Neural cell (in vitro differentiated cells): ENCODE results near the gene ZBTB46. TPM values are rescaled to one million over a fixed set of nuclear protein-coding genes. Genes with fewer than 3 reads are reported as not detected.

Experiments
- H2AFZ ChIP-seq: fragments of 200-600, 300-800 bp; sonication (generic), shearing (Covaris generic); 2 replicates; pipeline ENCODE4 v1.6.0; 2014; ENCODE audit warnings: low read depth, mild to moderate bottlenecking, antibody characterized with exemption, low read length, moderate library complexity
- H3F3A ChIP-seq: fragments of 200-600 bp; shearing (Covaris generic); 2 replicates; pipeline ENCODE4 v1.6.1; 2016; ENCODE audit warnings: mild to moderate bottlenecking, moderate library complexity, mixed read lengths, antibody characterized with exemption, low read length; ENCODE audit not compliant: insufficient read depth, poor library complexity, severe bottlenecking
- H3K27ac ChIP-seq: fragments of 200-600, 300-800 bp; sonication (generic), shearing (Covaris generic); 2 replicates; pipeline ENCODE4 v1.5.1; 2014; ENCODE audit warnings: mild to moderate bottlenecking, low read length, moderate library complexity
- H3K27me3 ChIP-seq: fragments of 300-800, 200-600 bp; sonication (generic), shearing (Covaris generic); 2 replicates; pipeline ENCODE4 v1.6.0; 2014; ENCODE audit warnings: mild to moderate bottlenecking, low read depth, low read length, moderate library complexity; ENCODE audit not compliant: insufficient read depth
- H3K36me3 ChIP-seq: fragments of 300-800, 200-600 bp; sonication (generic), shearing (Covaris generic); 2 replicates; pipeline ENCODE4 v1.5.1; 2014; ENCODE audit warnings: mild to moderate bottlenecking, antibody characterized with exemption, low read length, moderate library complexity; ENCODE audit not compliant: insufficient read depth
- H3K4me2 ChIP-seq: fragments of 300-800, 200-600 bp; sonication (generic), shearing (Covaris generic); 2 replicates; pipeline ENCODE4 v1.6.0; 2014; ENCODE audit warnings: mild to moderate bottlenecking, low read length
- H3K4me3 ChIP-seq: fragments of 300-800, 200-600 bp; sonication (generic), shearing (Covaris generic); 2 replicates; pipeline ENCODE4 v1.5.1; 2014; ENCODE audit warnings: mild to moderate bottlenecking, low read length, moderate library complexity
- H3K79me2 ChIP-seq: fragments of 200-600 bp; shearing (Covaris generic); replicated peaks from 2 replicates; pipeline ENCODE4 v1.6.0; 2014; ENCODE audit warnings: mild to moderate bottlenecking, low read length, moderate library complexity; ENCODE audit not compliant: insufficient read depth
- H3K9ac ChIP-seq: fragments of 300-800, 200-600 bp; sonication (generic), shearing (Covaris generic); 2 replicates; pipeline ENCODE4 v1.6.1; 2016; ENCODE audit warnings: mild to moderate bottlenecking, low read length, mixed read lengths
- H3K9me2 ChIP-seq: fragments of 200-600 bp; shearing (Covaris generic); 2 replicates; pipeline ENCODE4 v1.6.1; 2016; ENCODE audit warnings: mild to moderate bottlenecking, low read length, mixed read lengths; ENCODE audit not compliant: insufficient read depth
- H3K9me3 ChIP-seq: fragments of 200-600, 300-800 bp; sonication (generic), shearing (Covaris generic); 2 replicates; pipeline ENCODE4 v1.6.1; 2016; ENCODE audit warnings: mild to moderate bottlenecking, mixed run types, low read length, moderate library complexity, mixed read lengths
- H4K20me1 ChIP-seq: fragments of 200-600 bp; shearing (Covaris generic); 2 replicates; pipeline ENCODE4 v1.6.1; 2016; ENCODE audit warnings: mild to moderate bottlenecking, mixed run types; ENCODE audit not compliant: insufficient read depth
- CTCF ChIP-seq: fragments of 450-650 bp; IDR thresholded peaks from 2 replicates; pipeline ENCODE4 v1.5.1; 2014; ENCODE audit warnings: antibody characterized with exemption, mild to moderate bottlenecking, moderate library complexity; ENCODE audit not compliant: poor library complexity, severe bottlenecking
- EP300 ChIP-seq: fragments of 450-650 bp; conservative IDR thresholded peaks from 2 replicates; pipeline ENCODE4 v1.6.1; 2014; ENCODE audit warnings: antibody characterized with exemption, mild to moderate bottlenecking, moderate library complexity; ENCODE audit not compliant: poor library complexity, severe bottlenecking
- EZH2 ChIP-seq: fragments of 200-600, 300-800 bp; shearing (Covaris generic), sonication (generic); IDR thresholded peaks from 2 replicates; pipeline ENCODE4 v1.6.1; 2014; ENCODE audit warnings: antibody characterized with exemption, low read length, borderline replicate concordance, mild to moderate bottlenecking; ENCODE audit not compliant: insufficient read depth, poor library complexity, severe bottlenecking
- MXI1 ChIP-seq: fragments of 450-650 bp; conservative IDR thresholded peaks from 2 replicates; pipeline ENCODE4 v1.6.1; 2014; ENCODE audit warnings: antibody characterized with exemption, mild to moderate bottlenecking; ENCODE audit not compliant: poor library complexity, severe bottlenecking
- POLR2AphosphoS5 ChIP-seq: IDR thresholded peaks from 2 replicates; pipeline ENCODE4 v1.6.1; 2012
- RAD21 ChIP-seq: fragments of 450-650 bp; conservative IDR thresholded peaks from 2 replicates; pipeline ENCODE4 v1.6.1; 2014; ENCODE audit warnings: antibody characterized with exemption, mild to moderate bottlenecking, moderate library complexity
- REST ChIP-seq: IDR thresholded peaks from 2 replicates; pipeline ENCODE4 v1.6.1; 2012; ENCODE audit warnings: borderline replicate concordance
- SMC3 ChIP-seq: fragments of 450-650 bp; conservative IDR thresholded peaks from 2 replicates; pipeline ENCODE4 v1.6.1; 2014; ENCODE audit warnings: antibody characterized with exemption, mild to moderate bottlenecking, moderate library complexity; ENCODE audit not compliant: poor library complexity
- TAF1 ChIP-seq: IDR thresholded peaks from 2 replicates; pipeline ENCODE4 v1.6.1; 2012; ENCODE audit warnings: low read depth
- polyA plus RNA-seq: library from polyadenylated mRNA; depleted of rRNA; stranded (reverse); fragments of >200 nt; gene quantifications from 2 replicates; pipeline ENCODE4 v1.2.3, GENCODE V29; 2014

ZBTB46 gene
- polyA plus RNA-seq, 1 donor from 2014 or later, result 15.0 TPM

- no peak overlapping the region for H2AFZ ChIP-seq
- no peaks in the 10 kb centered on the region for H3F3A ChIP-seq
- no peak for TF ChIP-seq EZH2
- no peak for TF ChIP-seq CTCF
- no peak for TF ChIP-seq REST
- no peak for TF ChIP-seq MXI1
- TF ChIP-seq EP300, result no peak
- TF ChIP-seq TAF1, result no peak
- TF ChIP-seq SMC3, result no peak
- no peak for TF ChIP-seq POLR2AphosphoS5
- no peak for TF ChIP-seq RAD21
- H3K9me2 ChIP-seq, result no peaks in the 10 kb centered on the region
- H3K9ac ChIP-seq, result no peak overlapping the region
- H3K27ac ChIP-seq, result no peak overlapping the region
- H3K79me2 ChIP-seq, result peaks cover 51% of the 10 kb centered on the region
- H3K36me3 ChIP-seq, result no peaks in the 10 kb centered on the region
- H3K4me3 ChIP-seq, result no peak overlapping the region
- H3K4me2 ChIP-seq, result no peak overlapping the region
- no peaks in the 10 kb centered on the region for H3K27me3 ChIP-seq
- H4K20me1 ChIP-seq, result no peaks in the 10 kb centered on the region
- no peaks in the 10 kb centered on the region for H3K9me3 ChIP-seq
Observed at GRCh38 chr20:63822276-63822696, 8.8 kb downstream of the ZBTB46 start.

GRCh38 chr20:63821811-63822210 lies 9.3 kb downstream of the ZBTB46 start:
- Histone ChIP-seq H3K4me2 (no peak overlapping the region), H3K27ac (no peak overlapping the region), H3K27me3 (no peaks in the 10 kb centered on the region), H3K9me2 (no peaks in the 10 kb centered on the region), H3F3A (no peaks in the 10 kb centered on the region), H3K4me3 (no peak overlapping the region), H3K36me3 (no peaks in the 10 kb centered on the region), H2AFZ (no peak overlapping the region), H3K9ac (no peak overlapping the region), H3K9me3 (no peaks in the 10 kb centered on the region), H4K20me1 (no peaks in the 10 kb centered on the region), H3K79me2 (peaks cover 46% of the 10 kb centered on the region)
- TF ChIP-seq EZH2 (no peak), CTCF (no peak), RAD21 (no peak), MXI1 (no peak), SMC3 (no peak), POLR2AphosphoS5 (no peak), REST (no peak), TAF1 (no peak), EP300 (no peak)
